Left hindlimb (tissue), 1 donor: ENCODE data around the gene SLFN14.
"Not testable (repeated sequence)": the region's sequence is repeated elsewhere in the genome, so short reads cannot be mapped to it uniquely, and the experiment has no call there.

Experiments
- DNase-seq: peaks from one replicate; pipeline ENCODE4 v3.0.0-alpha.2; 2018

The SLFN14 gene

GRCh38 chr17:35557353-35557752 lies 3.3 kb downstream of the SLFN14 start:
- DNase-seq: no peak

GRCh38 chr17:35555691-35556090 lies 4.9 kb downstream of the SLFN14 start:
- no peak for DNase-seq

DNA sequence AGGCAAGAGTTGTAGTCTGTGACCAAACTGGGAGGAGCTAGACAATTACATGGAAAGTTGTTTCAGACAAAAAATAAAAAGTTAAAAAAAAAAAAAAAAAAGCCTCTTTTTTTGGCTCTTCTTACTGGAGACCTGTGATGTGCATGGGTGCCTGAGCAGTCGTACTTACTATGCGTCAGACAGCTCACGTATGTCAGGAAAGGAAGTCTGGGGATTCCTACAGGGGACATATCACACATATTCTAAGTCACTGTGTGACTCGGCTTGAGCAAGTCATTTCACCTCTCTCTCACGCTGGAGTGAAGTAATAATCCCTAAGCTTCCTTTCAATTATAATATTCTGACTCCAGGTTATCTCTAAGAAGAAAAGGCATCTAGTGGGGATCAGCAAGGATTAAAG lies 6.0 kb downstream of the SLFN14 start:
- no peak for DNase-seq

GRCh38 chr17:35553310-35553709 lies 7.3 kb downstream of the SLFN14 start:
- DNase-seq: no peak

GRCh38 chr17:35548978-35549377 lies 11.6 kb downstream of the SLFN14 start:
- DNase-seq: no peak

- DNase-seq: no peak
Observed at GRCh38 chr17:35548208-35548810, 12.3 kb downstream of the SLFN14 start.

DNA sequence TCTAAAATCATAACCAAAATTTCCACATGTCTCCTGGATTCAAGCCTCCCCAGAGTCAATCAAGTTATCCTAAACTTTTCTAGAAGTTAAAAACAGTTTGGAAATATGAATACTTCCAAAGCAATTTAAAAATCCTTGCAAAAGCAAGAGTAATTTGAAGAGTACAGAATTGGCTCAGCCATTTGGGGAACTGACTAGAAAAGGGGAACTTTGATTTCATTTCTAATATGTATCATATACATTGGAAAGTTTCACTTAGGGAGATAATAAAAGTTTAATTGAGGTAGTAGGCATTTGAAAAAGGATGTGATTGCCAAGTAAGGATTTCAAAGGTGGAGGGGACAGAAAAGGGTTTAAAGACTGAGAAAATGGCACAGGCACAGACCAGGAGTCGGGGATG lies 14.1 kb downstream of the SLFN14 start:
- no peak for DNase-seq

DNA sequence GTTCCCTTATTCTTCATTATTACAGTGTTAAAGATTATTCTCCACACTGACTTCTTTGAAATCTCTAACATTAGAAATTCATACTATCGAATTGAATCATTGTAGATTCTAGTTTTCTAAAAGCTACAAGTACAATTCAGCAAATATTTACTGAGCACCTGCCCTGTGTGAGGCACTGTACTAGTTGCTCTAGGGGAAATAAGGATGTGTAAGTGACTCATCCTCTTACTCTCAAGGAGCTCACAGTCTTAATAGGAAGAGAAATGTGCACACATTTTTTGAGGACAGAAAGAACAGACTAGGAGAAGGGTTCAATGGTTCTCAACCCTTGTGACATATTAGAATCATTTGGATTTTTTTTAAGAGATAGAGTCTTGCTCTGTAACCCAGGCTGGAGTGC lies 15.5 kb downstream of the SLFN14 start:
- DNase-seq: no peak

DNA sequence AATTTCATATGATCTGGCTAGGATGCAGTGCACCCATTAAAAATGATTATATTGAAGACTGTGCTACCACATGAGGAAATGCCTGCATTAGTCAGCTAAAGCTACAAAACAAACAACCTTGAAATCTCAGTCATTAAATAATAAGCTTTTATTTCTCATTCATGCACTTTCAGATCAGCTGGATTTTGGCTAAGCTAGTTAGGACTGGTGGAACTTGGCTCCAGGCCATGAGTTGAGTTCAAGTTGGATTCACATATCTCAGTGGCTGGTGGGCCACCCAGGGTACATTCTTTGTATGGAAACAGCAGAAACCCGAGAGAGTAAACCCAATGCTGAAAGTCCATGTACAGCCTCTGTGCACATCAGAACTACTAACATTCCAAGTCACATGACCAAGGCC lies 16.8 kb downstream of the SLFN14 start:
- DNase-seq: no peak

DNA sequence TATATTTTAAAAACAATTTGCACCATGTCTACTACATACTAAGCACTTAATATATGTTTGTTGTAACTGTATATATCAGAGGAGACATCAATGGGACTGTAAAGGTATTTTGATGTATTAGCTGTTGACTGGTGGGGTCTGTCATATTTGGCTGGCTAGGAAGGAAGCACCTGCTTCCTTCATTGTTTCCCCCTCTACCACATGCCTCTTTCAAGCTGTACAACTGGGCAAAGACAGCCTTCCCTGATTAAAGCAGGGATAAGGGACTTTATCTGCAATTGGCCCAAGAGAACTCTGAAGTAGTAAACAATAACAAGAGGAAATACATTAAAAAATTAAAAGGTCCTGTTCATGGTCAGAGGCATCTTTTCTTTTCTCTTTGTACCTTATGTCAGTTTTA lies 17.6 kb downstream of the SLFN14 start:
- DNase-seq: no peak

- no peak for DNase-seq
Observed at GRCh38 chr17:35541434-35541833, 19.2 kb downstream of the SLFN14 start.

GRCh38 chr17:35540589-35541404 lies 19.8 kb downstream of the SLFN14 start:
- DNase-seq: no peak

- no peak for DNase-seq
Observed at GRCh38 chr17:35539659-35540026, 21.0 kb downstream of the SLFN14 start.

- DNase-seq: no peak
Observed at GRCh38 chr17:35537601-35538141, 22.9 kb downstream of the SLFN14 start, which contains the start of gene SLFN12L. Gene SLFN12L, minus strand, starts transcription at chr17:35537678. Its CDS starts 15,314 bp downstream, at chr17:35522364.

DNA sequence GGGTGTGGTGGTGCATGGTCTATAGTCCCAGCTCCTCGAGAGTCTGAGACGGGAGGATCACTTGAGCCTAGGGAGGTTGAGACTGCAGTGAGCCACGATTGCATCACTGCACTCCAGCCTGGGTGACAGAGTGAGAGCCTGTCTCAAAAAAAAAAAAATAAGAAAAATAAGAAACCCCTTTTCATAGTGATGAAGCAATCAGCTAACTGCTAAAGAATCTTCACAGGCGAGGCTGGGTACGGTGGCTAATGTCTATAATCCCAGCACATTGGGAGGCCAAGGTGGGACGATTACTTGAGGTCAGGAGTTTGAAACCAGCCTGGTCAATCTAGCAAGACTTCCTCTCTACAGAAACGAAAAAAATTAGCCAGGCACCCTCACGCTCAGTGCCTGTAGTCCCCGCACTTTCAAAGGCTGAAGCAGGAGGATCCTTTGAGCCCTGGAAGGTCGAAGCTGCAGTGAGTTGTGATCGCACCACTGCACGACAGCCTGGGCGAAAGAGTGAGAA lies 23.9 kb downstream of the SLFN14 start:
- DNase-seq: no peak

DNA sequence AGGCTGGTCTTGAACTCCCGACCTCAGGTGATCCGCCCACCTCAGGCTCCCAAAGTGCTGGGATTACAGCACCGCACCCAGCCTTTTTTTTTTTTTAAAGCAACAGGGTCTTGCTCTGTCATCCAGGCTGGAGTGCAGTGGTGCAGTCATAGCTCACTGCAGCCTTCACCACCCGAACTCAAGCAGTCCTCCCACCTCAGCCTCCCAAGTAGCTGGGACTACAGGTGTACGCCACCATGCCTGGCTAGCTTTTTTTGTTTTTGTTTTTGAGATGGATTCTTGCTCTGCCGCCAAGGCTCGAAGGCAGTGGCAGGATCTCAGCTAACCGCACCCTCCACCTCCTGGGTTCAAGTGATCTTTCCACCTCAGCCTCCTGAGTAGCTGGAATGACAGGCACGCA lies 25.2 kb downstream of the SLFN14 start:
- not testable (repeated sequence) for DNase-seq

GRCh38 chr17:35534576-35535093 lies 26.0 kb downstream of the SLFN14 start:
- DNase-seq: no peak

- DNase-seq: no peak
Observed at GRCh38 chr17:35531160-35531559, 29.5 kb downstream of the SLFN14 start.

DNA sequence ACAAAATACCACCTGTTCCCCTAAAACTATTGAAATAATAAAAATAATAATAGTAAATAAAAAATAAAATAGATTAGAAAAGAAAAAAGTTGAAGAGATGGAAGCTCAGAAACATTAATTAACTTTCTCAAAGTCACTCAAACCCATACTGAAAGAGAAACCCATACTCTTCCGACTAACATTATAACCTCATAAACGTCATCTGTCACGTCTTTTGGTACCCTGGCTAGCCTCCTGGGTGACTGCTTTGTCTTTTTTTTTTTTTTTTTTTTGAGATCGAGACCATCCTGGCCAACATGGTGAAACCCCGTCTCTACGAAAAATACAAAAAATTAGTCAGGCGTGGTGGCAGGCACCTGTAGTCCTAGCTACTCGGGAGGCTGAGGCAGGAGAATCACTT lies 30.8 kb downstream of the SLFN14 start:
- no peak for DNase-seq

DNA sequence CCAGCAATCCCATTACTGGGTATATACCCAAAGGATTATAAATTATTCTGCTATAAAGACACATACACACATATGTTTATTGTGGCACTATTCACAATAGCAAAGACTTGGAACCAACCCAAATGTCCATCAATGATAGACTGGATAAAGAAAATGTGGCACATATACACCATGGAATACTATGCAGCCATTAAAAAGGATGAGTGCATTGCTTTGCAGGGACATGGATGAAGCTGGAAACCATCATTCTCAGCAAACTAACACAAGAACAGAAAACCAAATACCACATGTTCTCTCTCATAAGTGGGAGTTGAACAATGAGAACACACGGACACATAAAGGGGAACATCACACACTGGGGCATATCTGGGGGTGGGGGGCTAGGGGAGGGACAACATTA lies 31.3 kb downstream of the SLFN14 start:
- DNase-seq: not testable (repeated sequence)

DNA sequence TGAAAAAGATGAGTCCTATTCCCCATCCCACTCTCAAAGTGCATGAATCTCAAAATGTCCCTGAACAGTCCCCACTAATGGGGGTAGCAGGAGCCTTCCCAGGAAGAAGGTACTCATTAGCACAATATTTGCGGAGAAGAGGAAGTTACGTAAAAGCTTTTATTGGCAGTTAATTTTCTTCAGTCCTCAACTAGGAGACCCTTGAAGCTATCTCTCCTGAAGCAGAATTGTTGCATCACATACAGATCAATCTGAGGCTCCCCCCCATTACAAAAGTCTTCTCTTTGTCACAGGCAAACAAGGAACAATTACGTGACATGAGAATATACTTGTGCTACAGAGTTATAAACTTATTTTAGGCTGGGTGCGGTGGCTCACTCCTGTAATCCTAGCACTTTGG lies 37.3 kb downstream of the SLFN14 start:
- DNase-seq: no peak

GRCh38 chr17:35521654-35522256 lies 38.9 kb downstream of the SLFN14 start:
- DNase-seq: not testable (repeated sequence)

GRCh38 chr17:35521150-35521549 lies 39.5 kb downstream of the SLFN14 start:
- DNase-seq: no peak
